ENCODE data around the gene MTFR1L.

- TF ChIP-seq EZH2 (IDR thresholded peaks at IDR 0.05; ENCODE audit: borderline replicate concordance, low read length), result no peak
- no peak for TF ChIP-seq CTCF (conservative IDR thresholded peaks at IDR 0.05 in 1 of 2, IDR thresholded peaks at IDR 0.05 in 1 of 2; ENCODE audit: extremely low read depth in 1 of 2, insufficient read depth in 1 of 2, low read depth in 1 of 2, low read length in 2 of 2)
Observed at GRCh38 chr1:25863486-25864262, 43.9 kb downstream of the MTFR1L start.

Measured in mammary epithelial cell (primary cell).